Epithelial cell of prostate (primary cell): ENCODE data around the gene TRPM5.

Experiments used
- DNase-seq: peaks from one replicate; pipeline ENCODE4 v3.0.0-alpha.2; 2011; ENCODE audit warnings: low read depth, low spot score
- H3K27ac ChIP-seq: fragments of 450-650 bp; 2 replicates; pipeline ENCODE4 v1.5.1; 2017; ENCODE audit warnings: mild to moderate bottlenecking

The TRPM5 gene

GRCh38 chr11:2423157-2424025, 20.9 kb downstream of the TRPM5 start:
- no peak overlapping the region for H3K27ac ChIP-seq
- no peak for DNase-seq

GRCh38 chr11:2422461-2423156, 21.7 kb downstream of the TRPM5 start:
- no peak for DNase-seq
- H3K27ac ChIP-seq: no peak overlapping the region

GRCh38 chr11:2421996-2422395, 22.3 kb downstream of the TRPM5 start:
- H3K27ac ChIP-seq: no peak overlapping the region
- no peak for DNase-seq

- DNase-seq: no peak
- H3K27ac ChIP-seq: no peak overlapping the region
Observed at GRCh38 chr11:2421226-2421994, 22.9 kb downstream of the TRPM5 start.

- no peak overlapping the region for H3K27ac ChIP-seq
- no peak for DNase-seq
Observed at GRCh38 chr11:2420502-2421225, 23.6 kb downstream of the TRPM5 start.

GRCh38 chr11:2419638-2420501, 24.4 kb downstream of the TRPM5 start:
- no peak for DNase-seq
- no peak overlapping the region for H3K27ac ChIP-seq

GRCh38 chr11:2418693-2419360, 25.5 kb downstream of the TRPM5 start:
- no peak overlapping the region for H3K27ac ChIP-seq
- no peak for DNase-seq

GRCh38 chr11:2417856-2418692, 26.2 kb downstream of the TRPM5 start:
- DNase-seq: no peak
- no peak overlapping the region for H3K27ac ChIP-seq

GRCh38 chr11:2416765-2417164, 27.5 kb downstream of the TRPM5 start:
- H3K27ac ChIP-seq: no peak overlapping the region
- no peak for DNase-seq

- no peak overlapping the region for H3K27ac ChIP-seq
- no peak for DNase-seq
Observed at GRCh38 chr11:2415601-2416380, 28.5 kb downstream of the TRPM5 start.

- DNase-seq: no peak
Observed at GRCh38 chr11:2415171-2415570, 29.1 kb downstream of the TRPM5 start.

GRCh38 chr11:2414616-2415015, 29.7 kb downstream of the TRPM5 start:
- no peak overlapping the region for H3K27ac ChIP-seq
- no peak for DNase-seq

More at GRCh38 chr11:2415171-2415570, 29.1 kb downstream of the TRPM5 start:
- no peak overlapping the region for H3K27ac ChIP-seq

GRCh38 chr11:2413742-2414579, 30.4 kb downstream of the TRPM5 start:
- no peak overlapping the region for H3K27ac ChIP-seq
- no peak for DNase-seq

GRCh38 chr11:2412323-2412722, 32.0 kb downstream of the TRPM5 start:
- no peak overlapping the region for H3K27ac ChIP-seq
- no peak for DNase-seq

- no peak for DNase-seq
- no peak overlapping the region for H3K27ac ChIP-seq
Observed at GRCh38 chr11:2411446-2412305, 32.6 kb downstream of the TRPM5 start.
